Activated CD8-positive, alpha-beta memory T cell treated with anti-CD3 and anti-CD28 coated beads for 4 hours (primary cell): ENCODE measurements around the gene SF1.

Experiments used
- DNase-seq, 2 donors: peaks; one replicate each; pipeline ENCODE4 v3.0.0-alpha.2; 2020; ENCODE audit warnings: low read depth in 2 of 2

SF1 gene

DNA sequence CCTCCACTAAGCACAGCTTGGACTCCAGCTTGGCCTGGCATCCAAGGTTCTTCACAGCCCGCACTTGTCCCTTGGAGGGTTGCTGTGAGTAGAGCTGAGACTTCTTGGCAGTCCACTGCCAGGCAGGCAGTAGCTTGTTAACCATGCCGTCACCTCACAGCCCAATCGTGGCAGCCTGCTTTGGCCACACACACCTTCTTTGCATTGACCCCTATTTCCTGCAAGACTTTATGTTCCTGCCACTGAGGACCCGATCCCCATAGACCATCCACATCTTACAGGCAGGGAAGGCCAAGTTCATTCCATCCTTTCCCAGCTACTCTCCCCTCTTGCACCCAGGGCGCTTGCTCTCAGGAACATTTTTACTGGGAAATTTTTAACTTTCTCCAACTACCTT lies 16.1 kb downstream of the SF1 start:
- DNase-seq: no peak

DNA sequence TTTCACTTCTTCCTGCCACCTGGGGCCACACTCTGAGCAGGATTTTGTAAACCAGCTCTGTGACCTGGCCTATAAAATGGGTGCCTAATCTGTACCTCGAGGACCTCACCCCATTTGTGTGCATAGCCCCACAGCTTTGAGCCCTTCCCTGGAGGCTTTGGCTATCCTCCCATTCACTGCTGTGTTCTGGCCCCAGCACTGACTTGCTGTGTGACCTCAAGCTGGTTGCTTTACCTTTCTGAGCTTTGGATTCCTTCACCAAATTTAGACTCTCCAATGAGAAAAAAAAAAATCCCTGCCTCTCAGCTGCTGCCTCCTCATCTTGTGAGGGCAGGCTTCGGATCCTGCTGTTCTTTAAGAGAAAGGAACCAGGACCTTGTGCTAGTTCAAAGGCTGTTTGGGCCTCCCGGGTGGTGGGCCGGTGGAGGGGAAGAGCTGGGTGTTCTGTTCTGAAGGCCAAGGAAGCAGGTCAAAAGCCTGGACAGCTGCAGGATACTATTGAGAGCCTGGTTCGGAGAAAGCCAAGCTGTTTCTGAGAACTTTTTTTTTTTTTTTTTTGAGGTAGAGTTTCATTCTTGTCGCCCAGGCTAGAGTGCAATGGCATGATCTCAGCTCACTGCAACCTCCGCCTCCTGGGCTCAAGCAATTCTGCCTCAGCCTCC lies 17.5 kb downstream of the SF1 start:
- no peak for DNase-seq

DNA sequence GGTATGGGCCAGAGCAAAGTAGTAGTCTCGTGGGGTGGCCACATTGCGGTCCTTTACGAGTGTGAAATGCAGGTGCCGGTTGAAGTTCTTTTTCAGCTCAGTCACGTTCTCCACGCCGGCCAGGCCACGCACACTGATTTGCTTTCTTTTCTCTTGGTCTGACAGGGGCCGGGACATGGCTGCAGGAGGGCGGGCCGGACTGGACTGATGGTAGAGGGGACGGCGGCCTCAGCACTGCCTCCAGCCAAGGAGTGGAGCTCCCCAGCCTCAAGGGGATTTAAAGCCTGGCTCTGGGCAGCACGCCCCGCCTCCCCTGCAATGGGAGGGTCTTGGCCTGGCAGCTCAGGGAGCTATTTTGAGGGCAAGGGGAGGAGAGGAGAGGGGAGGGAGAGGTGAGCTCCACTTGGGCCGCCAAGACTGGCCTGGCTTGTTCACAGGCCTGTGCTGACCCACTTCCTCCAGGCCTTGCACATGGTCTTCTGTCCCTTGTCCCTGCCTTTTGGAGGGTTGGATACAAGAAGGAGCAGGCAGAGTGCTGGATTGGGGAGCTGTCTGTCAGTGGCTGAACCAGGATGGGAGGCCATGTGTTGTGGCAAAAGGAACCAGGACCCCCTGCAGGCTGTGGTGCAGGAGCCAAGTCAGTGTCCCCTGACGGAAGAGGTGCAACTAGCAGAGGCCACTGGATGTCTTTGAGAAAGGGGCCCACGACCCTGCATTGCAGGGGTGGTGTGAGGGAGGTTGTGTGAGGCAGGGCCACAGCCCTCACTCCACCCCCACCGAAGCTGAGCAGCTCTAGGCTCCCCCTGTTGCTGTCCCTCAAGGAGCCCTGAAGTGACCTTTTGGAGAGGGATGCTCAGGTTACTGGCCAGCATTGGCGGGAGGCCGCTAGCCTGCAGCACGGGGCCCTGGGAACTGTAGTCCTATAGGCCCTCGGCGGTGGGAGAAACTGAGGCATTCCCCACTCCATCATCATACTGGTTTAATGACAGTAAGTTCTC lies 18.3 kb downstream of the SF1 start, which contains the start of gene PYGM:
Gene PYGM (minus strand): TSS at position 253 of the 998 bp plus-strand sequence. CDS start 76 bp downstream, at position 177.
- DNase-seq: no peak

DNA sequence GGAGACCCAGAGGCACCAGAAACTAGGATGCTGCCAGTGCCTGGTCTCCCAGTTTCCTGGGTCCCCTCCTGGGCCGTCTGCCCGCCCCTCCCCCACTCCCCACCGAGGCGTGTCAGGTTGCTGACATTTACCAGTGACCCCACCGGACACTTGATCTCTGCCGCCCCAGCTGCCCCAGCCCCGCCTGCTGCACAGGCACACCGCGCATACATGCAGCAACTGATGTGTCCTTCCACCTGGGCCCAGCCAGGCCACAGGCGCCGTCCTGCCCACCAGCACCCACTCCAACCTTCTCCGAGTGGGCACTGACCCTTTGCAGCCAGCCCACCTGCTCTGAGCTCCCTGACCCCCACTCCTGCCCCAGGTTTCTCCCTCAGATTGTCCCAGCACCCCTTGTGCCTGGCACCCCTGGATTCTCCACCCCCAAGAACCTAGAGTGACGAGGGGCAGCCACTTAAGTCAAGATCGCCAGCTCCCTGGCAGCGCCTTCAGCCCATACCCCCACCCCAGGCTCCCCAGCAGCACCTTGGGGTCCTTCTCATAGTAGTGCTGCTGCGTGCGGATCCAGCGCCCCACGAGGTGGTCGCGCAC lies 19.1 kb downstream of the SF1 start:
- no peak for DNase-seq

DNA sequence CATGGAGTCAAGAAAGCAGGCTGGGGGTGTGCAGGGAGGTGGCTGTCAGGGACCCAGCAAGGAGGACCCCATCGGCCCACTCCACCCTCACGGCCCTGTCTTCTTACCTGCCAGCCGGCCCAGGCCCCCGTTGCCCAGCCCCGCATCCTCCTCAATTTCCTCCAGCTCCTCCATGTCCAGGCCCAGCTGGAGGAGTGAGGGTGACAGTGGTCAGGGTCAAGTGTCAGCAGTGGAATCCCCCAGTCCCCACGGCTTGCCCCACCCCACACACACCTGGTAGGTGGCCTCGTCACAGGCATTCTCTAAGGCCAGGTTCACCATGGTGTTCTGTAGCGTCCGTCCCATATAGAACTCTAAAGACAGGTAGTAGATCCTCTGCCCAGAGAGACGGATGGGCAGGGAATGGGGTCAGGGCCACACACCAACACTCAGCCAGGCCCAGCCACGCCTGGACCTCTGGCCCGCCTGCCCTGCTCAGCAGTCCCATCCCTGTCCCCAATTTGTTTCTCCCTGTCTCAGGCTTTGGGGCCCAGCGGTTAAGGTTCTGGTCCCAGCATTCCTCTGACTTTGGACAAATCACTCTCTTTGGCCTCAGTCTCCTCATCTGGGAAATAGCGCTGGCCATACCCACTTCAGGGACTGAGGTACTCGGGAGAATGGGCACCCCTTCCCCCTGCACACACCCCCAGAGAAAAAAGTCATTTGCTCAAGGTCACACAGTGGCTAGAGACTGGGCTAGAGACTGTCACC lies 19.8 kb downstream of the SF1 start:
- no peak for DNase-seq

DNA sequence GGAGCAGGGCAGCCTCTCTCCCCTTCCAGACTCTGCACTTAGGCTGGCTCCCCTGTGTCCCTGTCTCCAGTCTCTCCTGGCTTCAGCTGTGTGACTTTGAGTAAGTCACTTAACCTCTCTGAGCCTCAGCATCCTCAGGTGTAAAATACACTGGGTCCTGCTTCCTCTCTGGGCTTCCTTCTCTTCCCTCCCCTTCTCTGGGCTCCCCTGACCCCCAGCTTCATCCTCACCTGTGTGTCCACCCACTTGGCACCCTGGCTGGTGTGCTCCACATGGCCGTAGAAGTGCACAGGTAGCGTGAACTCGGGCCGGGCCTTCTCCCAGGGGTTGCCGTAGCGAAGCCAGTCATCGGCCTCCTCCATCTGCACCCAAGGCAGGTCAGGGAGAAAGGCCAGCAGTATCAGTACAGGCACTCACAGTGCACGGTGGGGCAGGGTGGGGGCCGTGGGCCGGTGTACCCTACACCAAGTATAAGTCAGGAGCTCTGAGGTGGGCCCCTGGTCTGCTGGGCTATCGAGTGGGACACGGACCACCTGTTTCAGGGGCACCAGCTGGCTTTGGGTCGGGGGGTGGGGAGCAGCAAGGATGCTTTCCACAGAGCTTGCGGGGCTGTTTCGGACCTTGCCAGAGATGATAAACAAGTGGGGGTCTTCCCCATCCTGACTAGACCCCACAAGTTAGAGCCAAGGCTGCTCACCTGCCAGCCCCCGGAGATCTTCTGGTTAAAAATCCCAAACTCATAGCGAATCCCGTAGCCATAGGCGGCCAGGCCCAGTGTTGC lies 20.6 kb downstream of the SF1 start:
- no peak for DNase-seq

DNA sequence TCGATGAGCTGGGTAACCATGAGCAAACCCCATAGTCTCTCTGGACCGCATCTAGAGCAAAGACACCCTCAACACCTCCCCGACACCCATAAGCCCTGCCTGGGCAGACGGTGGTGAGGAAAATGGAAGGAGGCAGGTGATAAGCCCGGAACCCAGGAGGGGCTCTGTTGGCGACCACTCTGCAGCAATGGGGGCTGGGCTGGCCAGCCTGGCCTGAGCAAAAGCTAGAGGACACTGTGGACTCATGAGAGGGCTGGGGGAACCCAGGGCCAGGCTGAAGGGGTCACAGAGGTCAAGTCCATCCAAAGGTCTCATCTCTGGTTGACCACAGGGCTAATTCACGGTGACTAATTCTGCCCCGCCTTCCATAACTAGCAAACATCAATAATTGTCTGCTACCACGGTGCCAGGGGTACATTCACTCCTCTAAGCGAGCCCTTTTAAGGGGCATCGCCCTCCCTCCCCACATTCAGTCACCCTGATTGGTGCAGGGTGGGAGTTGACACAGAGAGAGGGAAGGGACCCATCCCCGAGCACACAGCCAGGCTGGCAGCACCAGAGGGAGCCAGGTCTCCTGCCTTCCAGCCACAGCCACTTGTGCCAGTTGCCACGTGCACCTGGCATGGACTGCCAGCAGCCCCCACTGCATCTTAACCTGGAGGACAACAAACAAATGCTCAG lies 22.5 kb downstream of the SF1 start:
- no peak for DNase-seq

DNA sequence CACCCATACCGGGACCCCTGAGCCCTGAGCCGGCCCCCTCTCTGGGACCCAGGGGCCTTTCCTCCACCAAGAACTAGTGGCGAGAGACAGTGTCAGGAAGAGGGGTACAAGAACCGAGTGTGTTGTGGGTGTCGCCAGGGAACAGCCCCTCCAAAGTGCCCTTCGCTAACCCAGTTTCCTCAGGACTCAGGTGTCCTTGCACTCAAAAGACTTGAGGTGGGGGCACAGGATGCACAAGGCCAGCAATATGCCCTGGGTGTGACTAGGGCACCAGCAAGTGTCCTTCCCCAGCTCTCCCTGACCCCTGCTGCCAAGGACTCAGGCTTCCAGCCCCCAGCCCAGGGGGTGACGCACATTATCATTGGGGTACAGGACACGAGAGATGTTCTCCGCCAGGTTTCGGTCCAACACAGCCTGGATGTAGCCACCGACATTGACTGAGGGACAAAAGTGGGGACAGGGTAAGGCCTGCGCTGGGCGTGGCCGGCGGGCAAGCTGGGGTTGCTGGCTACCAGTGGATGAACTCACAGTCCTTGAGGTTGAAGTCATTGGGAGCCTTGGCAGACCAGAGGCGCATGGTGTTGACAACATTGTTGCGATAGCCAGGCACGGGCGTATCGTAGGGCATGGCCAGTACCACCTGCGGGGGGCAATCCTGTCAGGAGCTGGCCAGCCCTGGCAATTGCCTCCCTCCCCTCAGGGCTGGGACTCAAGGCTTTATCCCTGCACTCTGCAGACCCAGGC lies 23.3 kb downstream of the SF1 start:
- DNase-seq: no peak

DNA sequence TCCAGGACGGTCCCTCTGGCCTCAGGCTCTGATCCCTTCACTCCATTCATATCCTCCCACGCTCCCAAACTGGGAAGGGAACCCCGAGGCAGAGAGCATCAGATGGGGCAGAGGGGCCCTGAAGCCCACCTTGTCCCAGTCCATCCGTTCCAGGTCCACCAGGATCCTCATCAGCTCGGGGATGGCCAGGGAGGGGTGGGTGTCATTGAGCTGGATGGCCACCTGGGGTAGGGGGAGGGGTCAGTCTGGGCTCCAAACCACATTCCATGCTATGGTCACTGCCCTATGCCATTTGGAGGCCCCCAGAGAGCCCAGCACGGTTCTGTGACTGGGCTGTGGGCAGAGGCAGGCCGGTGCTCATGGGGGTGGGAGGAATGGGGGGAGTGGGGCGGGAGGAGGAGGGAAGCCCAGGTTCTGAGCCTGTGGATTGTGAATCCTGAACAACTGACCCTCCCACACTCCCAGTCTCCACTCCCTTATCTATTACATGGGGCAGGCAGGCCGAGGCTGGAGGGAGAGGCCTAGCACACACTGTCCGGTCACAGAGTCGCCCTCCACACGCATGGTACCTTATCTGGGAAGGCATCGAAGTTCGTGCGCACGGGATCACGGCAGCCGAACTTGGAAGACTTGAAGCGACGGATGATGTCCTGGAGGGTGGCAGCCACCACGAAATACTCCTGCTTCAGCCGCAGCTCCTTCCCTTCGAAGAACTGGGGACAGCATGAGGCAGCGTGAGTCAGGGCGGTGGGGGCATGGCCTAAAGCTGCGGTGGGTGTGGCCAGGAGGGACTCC lies 24.0 kb downstream of the SF1 start:
- DNase-seq: no peak

DNA sequence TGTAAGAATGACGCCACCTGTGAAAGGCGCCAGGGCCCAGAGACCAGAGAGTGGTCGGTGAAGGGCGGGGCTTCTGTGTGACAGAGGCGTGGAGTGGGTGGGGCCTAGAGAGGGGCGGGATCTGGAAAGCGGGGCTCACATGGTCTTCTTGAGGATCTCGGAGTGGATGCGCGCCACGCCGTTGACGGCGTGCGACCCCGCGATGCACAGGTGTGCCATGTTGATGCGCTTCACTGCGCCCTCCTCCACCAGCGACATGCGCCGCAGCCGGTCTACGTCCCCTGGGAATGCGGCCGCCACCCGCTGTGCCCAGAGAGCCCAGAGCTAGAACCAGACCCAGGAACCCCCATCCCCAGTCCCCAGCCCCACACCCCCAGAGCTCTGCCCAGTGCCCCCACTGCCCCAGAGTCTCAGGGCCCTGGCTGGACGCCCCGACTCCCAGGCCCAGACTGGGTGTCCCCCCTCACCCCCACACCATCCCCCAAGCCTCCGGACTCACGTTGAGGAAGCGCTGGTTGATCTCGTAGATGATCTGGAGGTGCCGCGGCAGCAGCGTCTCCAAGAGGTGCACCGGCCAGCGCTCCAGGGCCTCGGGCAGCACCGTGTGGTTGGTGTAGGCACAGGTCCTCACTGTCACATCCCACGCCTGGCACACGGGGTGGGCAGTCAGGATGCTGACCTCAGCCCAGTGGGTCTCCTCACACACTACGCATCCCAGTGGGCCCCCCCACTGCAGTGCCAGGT lies 24.8 kb downstream of the SF1 start:
- DNase-seq: no peak

DNA sequence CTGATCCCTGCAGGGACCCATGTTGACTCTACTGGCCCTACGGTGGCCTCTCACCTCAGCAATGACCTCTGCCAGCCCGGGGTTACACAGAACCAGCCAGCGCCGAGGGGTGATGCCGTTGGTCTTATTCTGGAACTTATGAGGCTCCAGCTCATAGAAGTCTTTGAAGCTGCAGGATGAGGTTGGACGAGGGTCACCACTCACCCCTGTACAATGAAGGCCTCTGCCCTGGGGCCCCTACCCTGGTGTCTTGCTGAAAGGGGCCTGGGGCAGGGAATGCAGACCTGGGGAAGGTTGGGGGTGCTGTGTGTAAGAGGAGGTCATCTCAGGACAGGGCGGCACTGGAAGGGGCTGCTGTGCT lies 25.3 kb downstream of the SF1 start:
- DNase-seq: no peak

DNA sequence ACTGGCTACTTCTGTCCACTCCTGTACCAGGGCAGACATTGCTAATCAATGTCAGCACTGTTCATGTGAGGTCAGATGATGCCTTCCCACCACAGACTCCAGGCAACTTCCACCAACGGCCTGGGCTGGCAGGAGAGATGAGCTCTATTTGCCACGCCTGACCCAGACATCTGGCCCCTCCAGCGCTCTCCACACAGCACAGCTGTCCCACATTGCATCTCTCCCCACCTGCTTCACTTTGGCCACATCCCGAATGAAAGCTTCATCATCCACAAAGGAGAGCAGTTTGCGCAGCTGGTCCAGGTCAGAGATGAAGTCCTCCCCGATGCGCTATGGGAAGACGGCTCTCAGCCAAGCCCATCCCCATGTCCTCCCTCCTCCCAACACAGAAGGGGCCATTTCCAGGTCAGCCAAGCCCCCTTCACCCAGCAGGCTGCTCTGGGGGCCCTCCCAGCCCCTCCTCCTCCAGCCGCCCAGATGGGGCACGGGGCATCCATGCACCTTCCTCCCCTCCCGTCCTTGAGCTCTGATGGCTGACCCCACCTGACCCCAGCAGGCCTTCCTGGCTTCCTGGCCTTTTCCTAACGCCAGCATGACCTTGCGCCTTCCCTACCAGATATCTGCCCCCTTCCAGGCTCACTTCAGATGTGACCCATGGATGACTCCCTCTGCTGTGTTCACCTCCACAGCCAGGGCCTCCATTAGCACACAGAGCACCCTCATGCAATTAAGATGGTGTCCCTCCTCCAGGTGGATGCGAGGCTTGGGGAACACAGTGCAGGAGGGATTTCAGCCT lies 26.0 kb downstream of the SF1 start:
- DNase-seq: no peak

DNA sequence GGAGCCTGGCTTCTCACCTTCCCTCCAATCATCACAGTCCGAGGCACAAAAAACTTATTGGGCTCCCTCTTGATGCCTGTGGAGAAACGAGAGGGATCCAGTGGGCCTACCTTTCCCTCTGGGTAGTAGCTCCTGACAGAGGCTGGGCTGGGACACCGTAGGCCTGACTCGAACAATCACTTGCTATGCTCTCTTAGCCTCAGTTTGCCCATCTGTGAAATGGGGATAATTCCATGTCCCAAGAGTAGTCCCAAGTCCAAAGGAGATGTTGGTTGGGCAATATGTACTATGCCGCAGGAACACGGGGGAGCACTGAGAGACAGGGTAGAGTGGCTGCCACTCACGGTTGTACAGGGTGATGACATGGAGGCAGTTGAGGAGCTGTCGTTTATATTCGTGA lies 26.8 kb downstream of the SF1 start:
- DNase-seq: no peak

DNA sequence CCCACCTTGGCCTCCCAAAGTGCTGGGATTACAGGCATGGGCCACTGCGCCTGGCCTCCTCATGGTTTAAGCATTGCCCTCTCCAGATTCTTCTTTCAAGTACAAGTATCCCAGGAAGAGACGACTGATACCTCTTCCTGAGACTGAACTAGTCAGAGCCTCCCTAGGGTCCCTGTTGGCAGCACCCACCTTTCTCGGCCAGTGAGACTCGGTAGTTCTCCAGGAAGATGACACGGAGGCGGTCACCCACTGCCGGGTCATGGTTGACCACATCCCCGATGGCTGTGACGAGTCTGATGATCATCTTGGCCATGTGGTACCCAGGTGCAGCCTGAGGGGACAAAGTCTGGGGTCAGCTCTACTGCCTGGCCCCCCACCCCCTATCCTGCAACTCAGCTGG lies 27.2 kb downstream of the SF1 start:
- DNase-seq: no peak

DNA sequence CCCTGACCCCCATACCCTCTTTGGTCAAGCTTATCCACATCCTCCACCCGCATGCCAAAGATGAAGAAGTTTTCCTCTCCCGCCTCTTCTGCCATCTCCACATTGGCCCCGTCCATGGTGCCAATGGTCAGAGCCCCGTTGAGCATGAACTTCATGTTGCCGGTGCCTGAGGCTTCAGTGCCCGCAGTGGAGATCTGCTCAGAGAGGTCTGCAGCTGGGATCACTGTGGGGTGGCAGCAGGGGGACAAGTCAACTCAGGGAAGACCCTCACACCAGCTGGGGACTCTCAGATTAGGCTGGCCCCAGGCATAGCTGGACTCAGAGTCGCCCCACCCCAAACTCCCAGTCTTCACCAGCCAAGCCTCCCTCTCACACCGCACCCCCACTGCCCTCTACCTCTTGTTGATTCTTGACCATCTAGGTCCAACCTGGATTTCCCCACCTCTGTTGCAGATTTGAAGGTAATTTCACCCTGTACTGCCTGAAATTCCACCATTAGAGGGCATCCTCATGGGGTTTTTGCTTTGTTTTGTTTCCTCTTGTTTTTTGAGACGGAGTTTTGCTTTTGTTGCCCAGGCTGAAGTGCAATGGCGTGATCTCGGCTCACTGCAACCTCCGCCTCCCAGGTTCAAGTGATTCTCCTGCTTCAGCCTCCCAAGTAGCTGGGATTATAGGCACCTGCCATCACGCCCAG lies 27.8 kb downstream of the SF1 start:
- no peak for DNase-seq

DNA sequence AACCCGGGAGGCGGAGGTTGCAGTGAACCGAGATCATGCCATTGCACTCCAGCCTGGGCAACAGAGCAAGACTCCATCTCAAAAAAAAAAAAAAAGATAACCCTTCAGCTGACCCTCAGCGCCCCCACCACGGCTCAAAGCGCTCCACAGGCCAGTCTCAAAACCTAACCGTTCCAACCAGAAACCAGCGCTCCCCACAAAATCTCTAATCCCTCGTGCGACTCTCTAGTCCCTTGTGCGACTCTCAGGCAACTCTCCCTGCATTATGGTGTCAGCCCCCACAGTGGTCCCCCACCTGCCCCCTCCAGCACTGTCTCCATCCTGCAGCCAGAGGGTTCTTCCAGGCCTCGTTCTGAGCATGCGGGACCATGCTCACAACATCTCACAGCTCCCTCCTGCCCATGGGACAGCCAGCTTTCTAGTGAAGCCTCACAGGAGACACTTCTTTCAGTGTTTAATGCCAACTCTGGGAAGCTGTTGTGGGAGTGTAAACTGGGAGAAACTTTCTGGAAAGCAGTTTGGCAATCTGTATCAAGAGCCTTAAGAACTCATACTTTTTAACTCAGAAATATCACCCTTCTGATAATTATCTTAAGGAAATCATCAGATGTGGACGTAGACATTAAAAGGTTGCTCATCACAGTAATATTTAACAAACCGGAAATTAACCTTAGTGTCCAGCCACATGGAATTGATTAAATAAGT lies 30.2 kb downstream of the SF1 start:
- no peak for DNase-seq
